NCI-H1092 treated with DMSO at 0.1 percent for 48 hours (cell line): ENCODE measurements around the gene FMN1.

Source experiments
- DNase-seq: peaks from one replicate; lab custom pipeline; 2025; lab: John Stamatoyannopoulos, UW

The FMN1 gene

GRCh38 chr15:33198541-33198940 lies 4.0 kb upstream of the FMN1 start:
- DNase-seq, result no peak

GRCh38 chr15:33197636-33198035 lies 3.1 kb upstream of the FMN1 start:
- DNase-seq, result no peak

DNA sequence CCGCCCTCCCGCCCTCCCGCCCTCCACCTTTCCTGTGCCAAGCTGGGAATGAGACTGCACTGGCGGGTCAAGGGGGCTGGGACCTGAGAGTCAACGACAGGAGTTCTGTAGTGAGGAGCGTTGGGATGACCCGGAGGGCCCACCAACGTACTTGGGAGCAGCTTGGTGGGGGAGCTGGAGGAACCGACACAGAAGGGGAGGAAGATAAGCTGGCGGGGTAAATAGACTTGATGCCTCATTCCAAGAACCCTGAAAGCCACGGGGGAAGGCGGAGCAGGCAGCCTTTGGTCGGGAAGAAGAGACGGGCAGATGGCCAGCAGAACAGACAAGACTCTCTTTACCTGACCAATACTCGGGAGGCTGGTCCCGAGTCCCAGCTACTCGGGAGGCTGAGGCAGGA lies 277 bp downstream of the FMN1 start:
- DNase-seq, result no peak

- no peak for DNase-seq
Measured at GRCh38 chr15:33191591-33191990, 2.9 kb downstream of the FMN1 start.

- DNase-seq, result no peak
Measured at GRCh38 chr15:33190539-33190938, 4.0 kb downstream of the FMN1 start.

DNA sequence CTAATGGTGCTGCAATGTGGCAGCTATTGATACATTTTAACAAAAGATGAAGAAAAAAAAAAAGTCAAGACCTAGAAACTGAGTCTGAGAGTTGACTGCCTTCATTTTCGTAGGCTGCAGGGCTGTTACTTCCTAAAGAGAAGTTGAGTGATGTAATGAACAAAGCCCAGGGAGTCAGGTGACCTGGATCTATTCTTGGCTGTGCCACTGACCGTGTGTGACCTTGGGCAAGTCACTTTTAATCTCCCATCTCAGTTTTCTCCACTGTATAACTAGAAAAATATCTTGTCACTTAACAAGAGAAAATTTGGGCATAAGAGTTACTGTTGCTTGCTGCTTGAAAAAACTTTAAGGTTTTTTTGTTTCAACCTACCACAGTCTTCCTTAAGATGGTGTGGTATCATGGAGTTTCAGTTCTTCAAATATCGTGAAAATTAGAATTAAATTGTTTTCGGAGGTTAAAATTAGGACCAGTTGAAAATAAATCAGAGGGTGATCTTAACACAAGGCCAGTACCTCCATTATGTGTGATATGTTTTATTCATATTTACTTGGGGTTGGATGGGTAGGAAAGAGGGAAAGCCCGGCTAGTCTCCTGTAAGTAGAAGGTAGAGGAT lies 5.8 kb downstream of the FMN1 start:
- no peak for DNase-seq

DNA sequence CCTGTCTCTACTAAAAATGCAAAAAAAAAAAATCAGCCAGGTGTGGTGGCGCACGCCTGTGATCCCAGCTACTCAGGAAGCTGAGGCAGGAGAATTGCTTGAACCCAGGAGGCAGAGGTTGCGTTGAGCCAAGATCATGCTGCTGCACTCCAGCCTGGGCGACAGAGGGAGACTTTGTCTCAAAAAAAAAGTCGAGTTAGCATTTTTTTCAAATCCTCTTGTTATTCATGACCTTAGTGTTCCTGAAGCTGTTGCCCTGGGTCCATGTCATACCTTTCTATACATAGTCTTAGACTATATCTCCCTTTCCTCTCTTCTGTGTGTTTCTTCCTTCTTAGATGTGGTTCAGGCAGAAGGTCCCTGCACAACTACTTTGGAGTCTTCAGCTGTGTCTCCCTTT lies 6.4 kb downstream of the FMN1 start:
- DNase-seq, result no peak

DNA sequence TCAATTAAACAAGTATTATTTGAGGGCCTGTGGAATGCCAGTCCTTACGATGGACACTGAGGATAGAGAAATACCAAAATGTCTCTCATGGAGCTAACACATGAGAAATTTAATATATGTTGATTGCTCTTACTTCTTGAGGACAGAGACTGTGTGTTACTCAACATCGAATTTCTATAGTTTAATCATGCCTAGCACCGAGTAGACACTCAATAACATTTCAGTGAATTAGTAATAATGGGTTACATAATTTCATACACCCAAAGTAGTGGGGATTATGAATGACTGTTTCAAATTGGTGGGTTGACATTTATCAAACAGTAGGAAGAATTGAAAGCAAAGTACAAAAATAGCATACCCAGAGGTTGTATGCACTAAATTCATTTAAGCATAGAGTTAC lies 11.2 kb downstream of the FMN1 start:
- DNase-seq, result no peak

- DNase-seq, result no peak
Measured at GRCh38 chr15:33182926-33183325, 11.6 kb downstream of the FMN1 start.

DNA sequence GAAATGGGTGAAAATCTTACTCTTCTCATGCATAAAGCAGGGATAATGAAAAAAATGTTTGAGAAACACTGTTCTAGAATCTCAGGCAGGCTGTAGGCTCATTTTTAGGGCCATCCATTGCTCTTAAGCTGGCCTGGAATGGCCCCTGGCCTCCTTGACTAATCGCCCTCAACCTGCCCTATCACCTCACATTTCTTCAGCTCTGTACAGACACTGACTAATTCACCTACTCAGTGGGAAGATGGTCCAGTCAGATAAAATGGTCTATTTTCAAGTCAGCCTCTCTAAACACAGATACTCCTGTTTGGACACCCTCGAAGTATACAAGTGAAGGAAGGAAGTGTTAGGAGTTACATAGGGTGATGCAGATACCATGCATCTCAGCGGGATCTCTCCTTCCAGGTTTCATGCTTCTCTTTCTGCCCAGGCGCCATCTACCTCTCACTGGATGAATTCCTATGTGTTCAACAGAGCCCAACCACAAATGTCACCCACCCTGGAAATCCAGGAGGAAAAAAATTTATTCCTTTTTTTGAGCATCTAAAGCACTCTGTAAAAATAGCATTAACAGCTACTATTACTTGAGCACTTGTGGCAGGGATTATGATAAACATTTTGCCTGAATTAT lies 12.1 kb downstream of the FMN1 start:
- no peak for DNase-seq

DNA sequence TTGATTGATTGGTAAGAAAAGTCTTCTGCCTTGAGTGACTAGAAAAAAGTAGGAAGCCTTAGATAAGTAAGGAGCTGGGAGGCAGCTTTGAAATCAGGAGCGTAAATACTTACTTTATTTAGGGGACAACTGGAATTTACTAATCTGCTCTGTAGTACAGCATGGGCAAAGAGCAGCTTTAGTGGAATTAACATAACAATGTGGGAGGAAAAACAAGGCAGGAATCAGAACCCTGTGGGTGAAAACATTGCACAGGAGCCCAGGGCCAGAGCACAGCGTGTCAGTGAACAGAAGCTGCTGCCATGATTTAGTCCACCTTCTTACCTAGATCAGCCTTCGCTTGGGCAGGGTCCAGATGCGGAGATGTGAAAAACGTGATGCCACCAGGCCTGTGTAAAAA lies 14.6 kb downstream of the FMN1 start:
- no peak for DNase-seq

DNA sequence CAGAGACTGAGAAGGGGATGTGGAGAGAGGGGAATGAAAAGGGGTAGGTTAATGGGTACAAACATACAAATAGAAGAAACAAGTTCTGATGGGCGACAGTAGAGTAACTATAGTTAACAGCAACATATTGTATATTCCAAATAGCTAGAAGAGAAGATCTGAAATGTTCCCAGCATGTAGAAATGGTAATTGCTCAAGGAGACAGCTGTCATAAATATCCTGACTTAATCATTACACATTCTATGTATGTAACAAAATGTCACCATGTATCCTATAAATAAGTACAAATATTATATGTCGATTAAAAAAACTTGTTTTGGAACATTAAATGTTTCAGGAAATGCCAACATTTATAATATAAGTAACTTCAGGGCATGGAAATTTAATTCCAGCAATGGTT lies 23.3 kb downstream of the FMN1 start:
- DNase-seq, result no peak

DNA sequence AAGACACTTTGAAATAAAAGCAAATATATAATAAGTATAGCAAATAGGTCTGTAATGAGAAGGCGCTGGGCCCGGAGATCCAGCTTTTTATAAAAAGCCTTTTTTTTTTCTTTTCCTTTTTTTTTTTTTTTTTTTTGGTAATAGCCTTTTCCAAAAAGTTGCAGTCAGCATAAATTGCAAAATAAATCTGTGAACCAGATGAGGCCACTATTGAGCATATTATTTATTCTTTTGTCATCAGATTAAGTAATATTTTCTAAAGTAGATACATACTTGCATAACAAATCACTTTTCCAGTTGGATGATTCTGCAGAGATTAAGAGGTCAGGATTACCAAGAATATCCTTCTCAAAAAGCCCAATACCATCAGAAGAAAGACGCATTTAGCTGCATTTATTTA lies 24.9 kb downstream of the FMN1 start:
- no peak for DNase-seq

GRCh38 chr15:33168444-33168843 lies 26.1 kb downstream of the FMN1 start:
- DNase-seq, result no peak

DNA sequence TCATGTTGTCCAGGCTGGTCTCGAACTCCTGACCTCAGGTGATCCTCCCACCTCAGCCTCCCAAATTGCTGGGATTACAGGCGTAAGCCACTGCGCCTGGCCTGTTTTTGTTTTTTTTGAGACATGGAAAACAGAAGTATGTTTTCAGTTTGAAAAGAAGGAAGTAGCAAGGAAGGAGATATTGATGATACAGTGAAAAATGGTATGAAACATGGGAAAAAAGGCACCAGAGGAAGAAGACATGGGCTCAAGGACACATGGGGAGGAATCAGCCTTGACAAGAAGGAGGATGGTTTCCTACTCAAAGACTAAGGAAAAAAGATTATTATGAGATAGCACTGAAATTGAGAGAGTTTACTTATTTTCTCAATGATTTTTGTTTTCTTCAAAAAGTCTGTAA lies 30.7 kb downstream of the FMN1 start:
- no peak for DNase-seq

DNA sequence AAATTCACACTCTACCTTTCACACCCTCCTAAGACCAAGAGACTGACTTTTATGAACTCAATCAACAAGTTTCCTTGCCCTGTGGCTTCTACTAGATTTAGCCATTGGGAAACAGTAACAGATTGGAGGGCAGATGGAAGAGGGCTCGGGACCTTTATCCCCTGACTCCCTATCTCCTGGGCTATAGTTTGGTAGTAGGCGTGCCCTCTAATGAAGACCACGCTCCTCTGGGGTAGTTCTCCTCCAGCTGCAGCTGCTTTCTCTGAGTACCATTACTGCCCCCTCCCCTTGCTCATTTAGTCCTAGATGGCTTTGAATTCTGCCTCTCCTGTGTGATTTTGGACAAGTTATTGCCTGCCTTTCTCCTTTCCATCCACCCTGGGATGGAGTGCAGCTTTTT lies 33.3 kb downstream of the FMN1 start:
- DNase-seq, result no peak

DNA sequence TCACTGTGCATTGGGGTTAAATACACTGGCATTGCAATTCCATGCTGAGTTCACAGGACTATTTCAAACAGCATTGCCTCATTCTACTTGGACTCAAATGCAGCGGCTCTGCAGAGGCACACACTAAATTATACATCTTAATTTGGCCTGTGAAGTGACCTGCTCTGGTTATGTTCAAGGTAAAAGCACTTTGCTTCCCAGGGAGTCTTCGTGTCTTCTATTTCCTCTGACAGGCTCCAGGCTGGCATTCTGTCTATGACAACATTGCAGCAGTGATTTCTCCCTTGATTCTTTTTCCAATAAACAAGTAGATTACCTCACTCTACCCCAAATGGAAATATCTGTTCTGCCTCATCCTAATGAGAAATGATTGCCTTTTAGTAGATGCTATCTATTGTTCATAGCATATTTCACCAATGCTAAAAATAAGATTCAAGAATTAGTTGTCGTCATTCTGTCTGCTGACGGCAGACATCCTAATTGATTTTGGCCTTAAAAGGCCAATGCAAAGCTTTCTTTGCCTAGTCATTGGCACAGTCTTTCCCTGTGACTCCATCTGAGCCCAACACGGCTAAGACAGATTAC lies 33.8 kb downstream of the FMN1 start:
- DNase-seq, result no peak

DNA sequence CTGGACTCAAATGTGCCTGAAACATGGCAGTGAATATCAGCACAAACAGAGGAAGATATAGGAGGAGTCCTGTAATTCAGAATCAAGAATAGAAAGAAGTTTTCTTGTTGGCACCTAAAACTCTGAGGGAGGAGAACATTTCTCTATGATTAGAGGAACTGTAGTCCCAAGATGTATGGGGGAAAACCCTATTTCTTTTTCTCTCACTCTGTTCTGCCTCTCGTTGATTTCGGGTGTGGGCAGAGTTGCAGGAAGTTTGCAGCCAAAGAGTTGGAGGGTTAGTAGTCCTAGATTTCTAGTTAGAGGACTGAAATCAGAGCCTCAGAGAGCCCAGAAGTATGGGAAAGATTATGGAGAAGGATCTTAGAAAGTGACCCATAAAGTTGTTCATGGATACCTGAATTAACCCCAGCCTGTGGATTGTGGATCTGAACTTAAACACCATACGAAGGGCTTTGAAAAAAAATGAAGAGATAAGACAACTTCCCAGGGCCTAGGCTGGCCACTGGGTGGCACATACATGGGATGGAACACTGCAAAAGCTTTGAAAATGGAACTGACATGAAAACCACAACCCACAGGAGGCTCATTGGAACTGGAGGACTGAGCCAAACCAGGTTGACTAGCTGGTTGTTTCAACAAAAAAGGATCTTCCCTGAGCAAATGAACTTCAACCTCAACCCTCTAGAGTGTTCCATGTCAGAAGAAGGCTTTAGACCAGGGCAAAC lies 34.6 kb downstream of the FMN1 start:
- DNase-seq, result no peak

DNA sequence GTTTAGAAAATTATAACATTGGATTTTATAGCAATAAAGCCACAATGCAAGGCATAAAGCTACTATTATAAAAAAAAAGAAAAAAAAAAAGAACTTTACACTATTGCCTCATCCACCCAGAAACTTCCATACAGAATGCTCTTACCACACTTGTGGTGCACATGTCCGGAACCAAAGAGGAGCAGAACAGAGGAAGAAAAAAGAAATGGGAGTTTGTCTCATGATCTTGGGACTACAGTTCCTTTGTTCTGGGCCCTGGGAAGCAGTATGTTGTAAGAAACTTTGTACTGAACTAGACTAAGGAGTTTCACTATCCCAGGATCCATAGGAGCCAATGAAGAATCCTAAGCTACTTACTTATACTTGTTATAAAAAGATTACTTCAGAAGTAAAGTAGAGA lies 36.1 kb downstream of the FMN1 start:
- no peak for DNase-seq

- no peak for DNase-seq
Measured at GRCh38 chr15:33157371-33158037, 37.0 kb downstream of the FMN1 start.

DNA sequence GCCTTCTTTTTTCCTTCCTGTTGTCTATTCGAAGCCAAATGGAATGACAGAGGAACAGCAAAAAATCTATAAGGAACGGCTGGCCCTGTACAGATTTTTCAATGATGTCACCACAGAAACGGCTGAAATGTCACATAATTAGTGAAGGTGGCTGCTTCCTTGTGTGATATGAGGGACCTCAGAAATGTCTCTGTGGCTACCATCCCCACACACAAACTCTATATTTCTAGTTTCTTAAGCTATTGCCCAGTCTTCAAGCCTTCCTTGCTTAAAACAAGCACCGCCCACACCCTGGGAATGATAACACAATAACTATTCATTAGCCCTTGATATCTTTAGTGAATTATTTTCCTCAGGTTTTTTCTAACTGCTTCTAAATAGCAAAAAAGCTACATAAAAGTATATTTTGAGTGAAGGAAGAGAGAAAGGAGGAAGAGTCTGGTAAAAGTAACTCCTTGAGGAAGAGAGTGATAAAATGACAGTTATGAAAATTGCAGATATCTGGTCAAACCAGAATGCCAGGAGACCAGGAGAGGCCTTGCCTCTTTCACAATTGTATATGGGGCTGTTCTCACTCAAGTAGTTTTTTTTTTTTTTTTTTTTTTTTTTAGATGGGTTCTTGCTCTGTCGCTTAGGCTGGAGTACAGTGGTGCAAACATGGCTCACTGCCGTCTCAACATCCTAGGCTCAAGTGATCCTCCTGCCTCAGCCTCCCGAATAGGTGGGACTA lies 38.7 kb downstream of the FMN1 start:
- DNase-seq, result no peak
